ENCODE results near the gene HYKK. TPM values are rescaled to one million over a fixed set of nuclear protein-coding genes. Genes with fewer than 3 reads are reported as not detected.

HYKK gene
- polyA plus RNA-seq, 2 of the 4 experiments (the other 2 are of a cell fraction): 5.5 to 12.9 TPM

DNA sequence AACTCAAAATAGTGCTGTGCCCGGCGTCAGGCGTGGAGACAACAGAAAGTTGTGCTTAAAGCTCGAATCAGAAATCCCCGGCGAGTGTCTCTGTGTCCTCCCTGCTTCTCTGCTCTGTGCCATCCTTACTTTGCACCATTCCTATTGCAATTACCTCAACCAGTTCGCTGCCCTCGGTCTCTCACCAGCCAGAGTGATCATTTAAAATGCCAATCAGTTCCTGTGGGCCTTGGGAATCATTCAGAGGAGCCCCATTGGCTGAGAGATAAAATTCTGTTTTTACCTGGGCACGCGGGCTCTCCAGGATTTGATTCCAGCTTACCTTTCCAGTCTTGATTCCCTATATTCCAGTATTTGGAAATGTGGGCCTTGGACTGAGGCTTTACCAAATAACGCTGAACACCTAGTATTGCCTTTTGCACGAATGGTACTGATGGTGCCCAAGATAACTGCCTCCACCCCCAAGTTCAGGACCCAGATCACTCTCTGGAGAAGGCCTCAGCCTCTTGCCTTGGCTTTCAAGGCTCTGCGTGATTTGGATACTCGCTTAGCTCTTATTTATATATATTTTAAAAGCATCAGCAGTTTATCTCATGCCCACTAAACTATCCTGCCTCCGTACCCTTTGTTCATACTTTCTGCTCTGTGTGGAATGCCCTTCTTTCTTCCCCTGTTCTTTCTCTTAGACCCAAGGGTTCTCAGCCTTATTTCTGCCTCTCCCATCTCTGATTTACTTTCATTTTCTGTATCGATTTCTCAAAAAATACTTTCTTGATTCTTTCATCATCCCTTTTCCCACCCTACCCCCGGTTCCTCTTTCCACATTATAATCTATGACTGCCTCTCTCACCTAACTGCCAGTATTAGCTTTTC is 33.7 kb downstream of the HYKK start:
- Histone ChIP-seq H3K4me2 (peak overlapping the region; percentile 90), H3K9me3 (no peaks in the 10 kb centered on the region), H3K27ac (peak overlapping the region; percentile 93 to 96), H3K4me1 (peaks cover 13% of the 10 kb centered on the region), H3K4me3 (peak overlapping the region; percentile 72)
- POLR2A ChIA-PET: interaction anchor here (1.1 to 4.8 kb wide), 12 partner anchors 9 to 392 kb away, joined by 3 to 69 read pairs (median 10); partner anchors contain the start of genes CHRNA5, HYKK, IDH3A and IREB2
- WGBS (ENCODE audit: missing lambda C conversion rate): 2% methylated on average over 17 of the region's 17 CpGs
- no peak for FAIRE-seq
- no peak for TF ChIP-seq HOXB5 (CRISPR knock-in tag; IDR thresholded peaks at IDR 0.05)
- no peak for TF ChIP-seq RNF2 (IDR thresholded peaks at IDR 0.05; ENCODE audit: borderline replicate concordance, low read depth)
- TF ChIP-seq HOXA7 (CRISPR knock-in tag; IDR thresholded peaks at IDR 0.05): no peak
- TF ChIP-seq, protein P1, sequence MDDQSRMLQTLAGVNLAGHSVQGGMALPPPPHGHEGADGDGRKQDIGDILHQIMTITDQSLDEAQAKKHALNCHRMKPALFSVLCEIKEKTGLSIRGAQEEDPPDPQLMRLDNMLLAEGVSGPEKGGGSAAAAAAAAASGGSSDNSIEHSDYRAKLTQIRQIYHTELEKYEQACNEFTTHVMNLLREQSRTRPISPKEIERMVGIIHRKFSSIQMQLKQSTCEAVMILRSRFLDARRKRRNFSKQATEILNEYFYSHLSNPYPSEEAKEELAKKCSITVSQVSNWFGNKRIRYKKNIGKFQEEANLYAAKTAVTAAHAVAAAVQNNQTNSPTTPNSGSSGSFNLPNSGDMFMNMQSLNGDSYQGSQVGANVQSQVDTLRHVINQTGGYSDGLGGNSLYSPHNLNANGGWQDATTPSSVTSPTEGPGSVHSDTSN (IDR thresholded peaks at IDR 0.05): no peak
- no peak for TF ChIP-seq SREBF2 (IDR thresholded peaks at IDR 0.05)
- no peak for TF ChIP-seq JUN (IDR thresholded peaks at IDR 0.05)
- TF ChIP-seq CBX2 (IDR thresholded peaks at IDR 0.05; ENCODE audit: borderline replicate concordance, low read depth): no peak
- TF ChIP-seq MYC (IDR thresholded peaks at IDR 0.05; ENCODE audit: borderline replicate concordance, low read length): no peak
- peak in 1 of 2 experiments; percentile 25; a peak in 3 of 6 replicates for ATAC-seq
- DNase-seq (ENCODE audit: low read depth in 1 of 2, low spot score in 1 of 2): peak in 1 of 2 experiments; percentile 12
- CTCF ChIA-PET: interaction anchor here (0.6 to 2.1 kb wide), 14 partner anchors 9 to 236 kb away, joined by 3 to 10 read pairs (median 4); partner anchors contain the start of gene CHRNA5

DNA sequence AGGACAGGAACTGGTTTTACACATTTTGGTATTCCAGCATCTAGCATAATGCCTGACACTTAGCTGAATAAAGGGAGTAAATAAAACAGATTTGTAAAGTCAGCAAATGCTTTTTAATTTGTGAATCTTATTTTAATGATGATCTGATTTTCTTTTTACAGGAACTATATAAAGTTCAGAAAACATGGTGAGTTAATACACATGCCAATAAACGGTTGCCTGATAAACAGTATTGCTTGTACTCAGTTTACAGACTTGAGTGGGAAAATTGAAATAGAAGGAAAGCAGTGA is 34.3 kb downstream of the HYKK start:
- no peak for TF ChIP-seq TFCP2L1 (CRISPR knock-in tag; IDR thresholded peaks at IDR 0.05)
- TF ChIP-seq MAFK (IDR thresholded peaks at IDR 0.05; ENCODE audit: partially characterized antibody): peak; percentile 75
- ChIA-PET CTCF (interaction anchor here (1.0 to 2.1 kb wide), 6 partner anchors 8 to 169 kb away, joined by 3 to 6 read pairs (median 4); no protein-coding TSS in a partner anchor), POLR2A (interaction anchor here (2.2 to 4.8 kb wide), 3 partner anchors 8 to 24 kb away, joined by 13 to 69 read pairs (median 20); partner anchors contain the start of gene CHRNA5)
- 19% methylated on average over 1 of the region's 1 CpG for WGBS (ENCODE audit: missing lambda C conversion rate)
- FAIRE-seq: no peak
- peak overlapping the region; percentile 93 to 96 for H3K27ac ChIP-seq
- no peaks in the 10 kb centered on the region for H3K9me3 ChIP-seq
- H3K4me1 ChIP-seq: peaks cover 13% of the 10 kb centered on the region
- no peak for DNase-seq (ENCODE audit: low read depth in 1 of 2, low spot score in 1 of 2)
- no peak for ATAC-seq
- peak overlapping the region; percentile 90 for H3K4me2 ChIP-seq
- H3K4me3 ChIP-seq: peak overlapping the region; percentile 72

DNA sequence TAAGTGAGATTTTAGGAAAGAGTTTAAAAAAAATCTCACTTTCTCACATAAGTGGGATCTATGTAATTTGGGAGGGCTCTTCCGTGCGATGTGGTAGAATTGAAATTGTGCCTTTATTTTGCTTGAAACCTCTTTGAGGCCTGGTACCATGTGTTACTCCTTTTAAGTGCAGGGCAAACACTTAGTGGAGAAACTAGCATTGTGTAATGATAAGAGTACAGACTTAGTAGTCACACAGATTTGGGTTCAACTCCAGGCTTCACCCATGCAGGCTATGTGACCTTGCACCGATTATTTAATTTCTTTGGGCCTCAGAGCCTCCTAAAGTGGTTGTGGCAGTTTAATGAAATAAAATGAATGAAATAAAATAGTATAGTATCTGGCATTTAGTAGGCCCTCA is 35.3 kb downstream of the HYKK start:
- DNase-seq (ENCODE audit: low read depth in 1 of 2, low spot score in 1 of 2) (no peak), ATAC-seq (no peak), FAIRE-seq (no peak)
- POLR2A ChIA-PET: interaction anchor here (4.8 kb wide), 1 partner anchor 23 kb away, joined by 69 read pairs; the partner anchor contains the start of gene CHRNA5
- Histone ChIP-seq H3K4me3 (no peak overlapping the region), H3K27ac (no peak overlapping the region), H3K4me2 (peak overlapping the region; percentile 90), H3K9me3 (no peaks in the 10 kb centered on the region), H3K4me1 (peaks cover 13% of the 10 kb centered on the region)
- WGBS (ENCODE audit: missing lambda C conversion rate): 94% methylated on average over 3 of the region's 3 CpGs
- no peak for TF ChIP-seq HOXB13 (CRISPR knock-in tag; IDR thresholded peaks at IDR 0.05; ENCODE audit: low read depth)
- TF ChIP-seq TP53 (CRISPR knock-in tag; IDR thresholded peaks at IDR 0.05): no peak
- TF ChIP-seq CBX8 (IDR thresholded peaks at IDR 0.05): no peak
- TF ChIP-seq, protein P2, sequence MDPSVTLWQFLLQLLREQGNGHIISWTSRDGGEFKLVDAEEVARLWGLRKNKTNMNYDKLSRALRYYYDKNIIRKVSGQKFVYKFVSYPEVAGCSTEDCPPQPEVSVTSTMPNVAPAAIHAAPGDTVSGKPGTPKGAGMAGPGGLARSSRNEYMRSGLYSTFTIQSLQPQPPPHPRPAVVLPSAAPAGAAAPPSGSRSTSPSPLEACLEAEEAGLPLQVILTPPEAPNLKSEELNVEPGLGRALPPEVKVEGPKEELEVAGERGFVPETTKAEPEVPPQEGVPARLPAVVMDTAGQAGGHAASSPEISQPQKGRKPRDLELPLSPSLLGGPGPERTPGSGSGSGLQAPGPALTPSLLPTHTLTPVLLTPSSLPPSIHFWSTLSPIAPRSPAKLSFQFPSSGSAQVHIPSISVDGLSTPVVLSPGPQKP (IDR thresholded peaks at IDR 0.05; ENCODE audit: low read depth, low read length): no peak
- TF ChIP-seq POLR2AphosphoS2 (conservative IDR thresholded peaks at IDR 0.05; ENCODE audit: low read length): no peak
- no peak for TF ChIP-seq NPAS2 (CRISPR knock-in tag; IDR thresholded peaks at IDR 0.05; ENCODE audit: borderline replicate concordance)
- no peak for TF ChIP-seq ESRRA (IDR thresholded peaks at IDR 0.05; ENCODE audit: borderline replicate concordance, low read length)
- TF ChIP-seq FOSB (CRISPR knock-in tag; IDR thresholded peaks at IDR 0.05): no peak
- TF ChIP-seq, protein P3, sequence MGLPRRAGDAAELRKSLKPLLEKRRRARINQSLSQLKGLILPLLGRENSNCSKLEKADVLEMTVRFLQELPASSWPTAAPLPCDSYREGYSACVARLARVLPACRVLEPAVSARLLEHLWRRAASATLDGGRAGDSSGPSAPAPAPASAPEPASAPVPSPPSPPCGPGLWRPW (IDR thresholded peaks at IDR 0.05): no peak
- TF ChIP-seq RAD21 (conservative IDR thresholded peaks at IDR 0.05 in 1 of 2, IDR thresholded peaks at IDR 0.05 in 1 of 2): no peak
- no peak for TF ChIP-seq JUN (IDR thresholded peaks at IDR 0.05)
- no peak for TF ChIP-seq ZFP36 (IDR thresholded peaks at IDR 0.05; ENCODE audit: borderline replicate concordance, partially characterized antibody)
- TF ChIP-seq, protein P4, sequence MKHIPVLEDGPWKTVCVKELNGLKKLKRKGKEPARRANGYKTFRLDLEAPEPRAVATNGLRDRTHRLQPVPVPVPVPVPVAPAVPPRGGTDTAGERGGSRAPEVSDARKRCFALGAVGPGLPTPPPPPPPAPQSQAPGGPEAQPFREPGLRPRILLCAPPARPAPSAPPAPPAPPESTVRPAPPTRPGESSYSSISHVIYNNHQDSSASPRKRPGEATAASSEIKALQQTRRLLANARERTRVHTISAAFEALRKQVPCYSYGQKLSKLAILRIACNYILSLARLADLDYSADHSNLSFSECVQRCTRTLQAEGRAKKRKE (CRISPR knock-in tag; IDR thresholded peaks at IDR 0.05; ENCODE audit: low read depth): no peak
- TF ChIP-seq, protein P5, sequence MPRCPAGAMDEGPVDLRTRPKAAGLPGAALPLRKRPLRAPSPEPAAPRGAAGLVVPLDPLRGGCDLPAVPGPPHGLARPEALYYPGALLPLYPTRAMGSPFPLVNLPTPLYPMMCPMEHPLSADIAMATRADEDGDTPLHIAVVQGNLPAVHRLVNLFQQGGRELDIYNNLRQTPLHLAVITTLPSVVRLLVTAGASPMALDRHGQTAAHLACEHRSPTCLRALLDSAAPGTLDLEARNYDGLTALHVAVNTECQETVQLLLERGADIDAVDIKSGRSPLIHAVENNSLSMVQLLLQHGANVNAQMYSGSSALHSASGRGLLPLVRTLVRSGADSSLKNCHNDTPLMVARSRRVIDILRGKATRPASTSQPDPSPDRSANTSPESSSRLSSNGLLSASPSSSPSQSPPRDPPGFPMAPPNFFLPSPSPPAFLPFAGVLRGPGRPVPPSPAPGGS (IDR thresholded peaks at IDR 0.05): no peak
- no peak for TF ChIP-seq BHLHE40 (IDR thresholded peaks at IDR 0.05; ENCODE audit: low read depth, low read length)
- no peak for TF ChIP-seq RNF2 (IDR thresholded peaks at IDR 0.05; ENCODE audit: borderline replicate concordance, low read depth)
- CTCF ChIA-PET: interaction anchor here (0.5 to 2.1 kb wide), 4 partner anchors 9 to 56 kb away, joined by 3 to 6 read pairs (median 4); no protein-coding TSS in a partner anchor
